GM21381 (cell line): ENCODE data around the gene RHBDL3.
"Not testable (repeated sequence)": the region's sequence is repeated elsewhere in the genome, so short reads cannot be mapped to it uniquely, and the experiment has no call there.

Source experiments
- ATAC-seq: cut with Tn5 transposase; IDR thresholded peaks from one replicate; pipeline ENCODE4 v1.9.1; 2021; ENCODE audit warnings: mild to moderate bottlenecking, moderate library complexity; ENCODE audit not compliant: unreplicated experiment

RHBDL3 gene

GRCh38 chr17:32323046-32323445 lies 57.4 kb downstream of the RHBDL3 start:
- ATAC-seq = no peak

- no peak for ATAC-seq
Observed at GRCh38 chr17:32323811-32324491, 58.3 kb downstream of the RHBDL3 start.

GRCh38 chr17:32327911-32328310 lies 62.3 kb downstream of the RHBDL3 start:
- ATAC-seq = no peak

- ATAC-seq = no peak
Observed at GRCh38 chr17:32330147-32330546, 64.5 kb downstream of the RHBDL3 start.

- no peak for ATAC-seq
Observed at GRCh38 chr17:32331243-32332040, 65.8 kb downstream of the RHBDL3 start.

- ATAC-seq = no peak
Observed at GRCh38 chr17:32333187-32333586, 67.6 kb downstream of the RHBDL3 start.

- ATAC-seq = no peak
Observed at GRCh38 chr17:32335046-32335445, 69.4 kb downstream of the RHBDL3 start.

GRCh38 chr17:32335687-32336086 lies 70.1 kb downstream of the RHBDL3 start:
- ATAC-seq = no peak

- peak; percentile 6 for ATAC-seq
Observed at GRCh38 chr17:32341141-32341856, 75.7 kb downstream of the RHBDL3 start.

- ATAC-seq = peak; percentile 93
Observed at GRCh38 chr17:32341857-32342602, 76.4 kb downstream of the RHBDL3 start, which contains the start of gene C17orf75. TSS of gene C17orf75 (minus strand) at chr17:32342173. CDS start at chr17:32342139, 34 bp downstream.

GRCh38 chr17:32342603-32343325 lies 77.1 kb downstream of the RHBDL3 start:
- no peak for ATAC-seq

GRCh38 chr17:32345951-32346600 lies 80.4 kb downstream of the RHBDL3 start:
- ATAC-seq = no peak

- ATAC-seq = no peak
Observed at GRCh38 chr17:32348483-32348800, 82.8 kb downstream of the RHBDL3 start.

- no peak for ATAC-seq
Observed at GRCh38 chr17:32349503-32349853, 83.8 kb downstream of the RHBDL3 start.

GRCh38 chr17:32349854-32350665 lies 84.4 kb downstream of the RHBDL3 start, which contains the start of gene ZNF207:
TSS of gene ZNF207 (plus strand) at chr17:32350157. CDS start at chr17:32350286, 129 bp downstream.
- ATAC-seq = peak; percentile 94

- ATAC-seq = peak; percentile 18
Observed at GRCh38 chr17:32350666-32351418, 85.2 kb downstream of the RHBDL3 start.

GRCh38 chr17:32352734-32353133 lies 87.1 kb downstream of the RHBDL3 start:
- ATAC-seq = not testable (repeated sequence)
